Stimulated activated CD8-positive, alpha-beta memory T cell treated with anti-CD3 and anti-CD28 coated beads, Interleukin-2, amount 100 ng/mL, for 1 hour (primary cell): ENCODE data around the gene INSYN2B.

Source experiments
- DNase-seq, 2 donors: peaks; one replicate each; pipeline ENCODE4 v3.0.0-alpha.2; 2020; ENCODE audit warnings: low read depth in 2 of 2

Gene INSYN2B

GRCh38 chr5:169889572-169889971 is 90.7 kb downstream of the INSYN2B start:
- DNase-seq = no peak

GRCh38 chr5:169886677-169887076 is 93.6 kb downstream of the INSYN2B start:
- DNase-seq = no peak

- no peak for DNase-seq
These were observed 94.3 kb downstream of the INSYN2B start for GRCh38 chr5:169886033-169886432.

GRCh38 chr5:169881702-169882303 is 98.5 kb downstream of the INSYN2B start:
- DNase-seq = no peak

GRCh38 chr5:169880785-169881184 is 99.5 kb downstream of the INSYN2B start:
- DNase-seq = no peak

GRCh38 chr5:169880012-169880663 is 100.2 kb downstream of the INSYN2B start:
- no peak for DNase-seq

- no peak for DNase-seq
These were observed 103.9 kb downstream of the INSYN2B start for GRCh38 chr5:169876386-169876785.

GRCh38 chr5:169875731-169876130 is 104.6 kb downstream of the INSYN2B start:
- DNase-seq = no peak

- no peak for DNase-seq
These were observed 105.1 kb downstream of the INSYN2B start for GRCh38 chr5:169875091-169875728.

- no peak for DNase-seq
These were observed 105.7 kb downstream of the INSYN2B start for GRCh38 chr5:169874621-169875020.

GRCh38 chr5:169873642-169874041 is 106.7 kb downstream of the INSYN2B start:
- no peak for DNase-seq

GRCh38 chr5:169871826-169872490 is 108.3 kb downstream of the INSYN2B start:
- DNase-seq = no peak

GRCh38 chr5:169870211-169870610 is 110.1 kb downstream of the INSYN2B start:
- DNase-seq = no peak

- no peak for DNase-seq
These were observed 111.2 kb downstream of the INSYN2B start for GRCh38 chr5:169869066-169869465.

GRCh38 chr5:169867347-169867746 is 112.9 kb downstream of the INSYN2B start:
- no peak for DNase-seq

- no peak for DNase-seq
These were observed 115.8 kb downstream of the INSYN2B start for GRCh38 chr5:169864483-169864882.

GRCh38 chr5:169862391-169862811 is 117.9 kb downstream of the INSYN2B start:
- no peak for DNase-seq

- DNase-seq = no peak
These were observed 118.4 kb downstream of the INSYN2B start for GRCh38 chr5:169861934-169862333.

- DNase-seq = no peak
These were observed 118.9 kb downstream of the INSYN2B start for GRCh38 chr5:169861433-169861832.

- no peak for DNase-seq
These were observed 119.7 kb downstream of the INSYN2B start for GRCh38 chr5:169860585-169860984.

GRCh38 chr5:169856571-169856970 is 123.7 kb downstream of the INSYN2B start:
- no peak for DNase-seq

- no peak for DNase-seq
These were observed 128.9 kb downstream of the INSYN2B start for GRCh38 chr5:169851321-169851850.
